ENCODE measurements around the gene DNM2. TPM values are rescaled to one million over a fixed set of nuclear protein-coding genes. Genes with fewer than 3 reads are reported as not detected.
"Not testable (repeated sequence)": the region's sequence is repeated elsewhere in the genome, so short reads cannot be mapped to it uniquely, and the experiment has no call there.

DNM2 gene
- total RNA-seq, 4 donors from 2014 or later = 353 to 827 (median 464) TPM

- H3K27ac ChIP-seq = no peak overlapping the region
- H3K36me3 ChIP-seq = peaks cover 0 to 12% (median 0%) of the 10 kb centered on the region in 3 donors
- H3K9me3 ChIP-seq = no peaks in the 10 kb centered on the region
- no peak overlapping the region for H3K4me3 ChIP-seq
- DNase-seq = no peak
- no peaks in the 10 kb centered on the region for H3K27me3 ChIP-seq
- peaks cover 7 to 46% (median 21%) of the 10 kb centered on the region in 4 donors for H3K4me1 ChIP-seq
- TF ChIP-seq POLR2A (IDR thresholded peaks at IDR 0.05) (no peak), CTCF (IDR thresholded peaks at IDR 0.05) (no peak)
These were observed 38.5 kb downstream of the DNM2 start for GRCh38 chr19:10756371-10756770.

- Histone ChIP-seq H3K4me3 (no peak overlapping the region), H3K36me3 (peaks cover 0 to 15% (median 0%) of the 10 kb centered on the region in 3 donors), H3K9me3 (no peaks in the 10 kb centered on the region), H3K4me1 (peaks cover 3 to 46% (median 19%) of the 10 kb centered on the region in 4 donors), H3K27ac (no peak overlapping the region), H3K27me3 (no peaks in the 10 kb centered on the region)
- no peak for DNase-seq
- no peak for TF ChIP-seq CTCF (IDR thresholded peaks at IDR 0.05)
- TF ChIP-seq POLR2A (IDR thresholded peaks at IDR 0.05) = no peak
These were observed 38.9 kb downstream of the DNM2 start for GRCh38 chr19:10756791-10757190.

- not testable (repeated sequence) for DNase-seq, H3K9me3 ChIP-seq, H3K27ac ChIP-seq, H3K4me3 ChIP-seq, H3K27me3 ChIP-seq
- Histone ChIP-seq H3K4me1 (peaks cover 11 to 50% (median 24%) of the 10 kb centered on the region in 4 donors), H3K36me3 (peaks cover 0 to 27% (median 0%) of the 10 kb centered on the region in 3 donors)
These were observed 40.2 kb downstream of the DNM2 start for GRCh38 chr19:10758050-10758449.

- no peak for DNase-seq
- Histone ChIP-seq H3K9me3 (no peaks in the 10 kb centered on the region), H3K27ac (peak overlapping the region; percentile 68 to 85 (median 76)), H3K4me1 (peaks cover 19 to 60% (median 28%) of the 10 kb centered on the region in 4 donors), H3K4me3 (peak overlapping the region in 2 of 4 donors; percentile 5 to 23), H3K27me3 (no peaks in the 10 kb centered on the region), H3K36me3 (peaks cover 0 to 29% (median 0%) of the 10 kb centered on the region in 3 donors)
- TF ChIP-seq POLR2A (IDR thresholded peaks at IDR 0.05) (no peak), CTCF (IDR thresholded peaks at IDR 0.05) (no peak)
These were observed 41.1 kb downstream of the DNM2 start for GRCh38 chr19:10758978-10759377.

- peak in 1 of 2 donors; percentile 21 for TF ChIP-seq POLR2A (IDR thresholded peaks at IDR 0.05)
- TF ChIP-seq CTCF (IDR thresholded peaks at IDR 0.05) = no peak
- H3K36me3 ChIP-seq = peaks cover 0 to 33% (median 0%) of the 10 kb centered on the region in 3 donors
- H3K27ac ChIP-seq = peak overlapping the region; percentile 68 to 85 (median 76)
- peak; percentile 70 to 84 (median 75) for DNase-seq
- H3K27me3 ChIP-seq = no peaks in the 10 kb centered on the region
- no peaks in the 10 kb centered on the region for H3K9me3 ChIP-seq
- peaks cover 21 to 70% (median 28%) of the 10 kb centered on the region in 4 donors for H3K4me1 ChIP-seq
- H3K4me3 ChIP-seq = no peak overlapping the region
These were observed 42.5 kb downstream of the DNM2 start for GRCh38 chr19:10760273-10760944.

- TF ChIP-seq CTCF (IDR thresholded peaks at IDR 0.05) = no peak
- TF ChIP-seq POLR2A (IDR thresholded peaks at IDR 0.05) = no peak
- Histone ChIP-seq H3K4me3 (no peak overlapping the region), H3K27me3 (no peaks in the 10 kb centered on the region), H3K27ac (peak overlapping the region; percentile 72 to 95 (median 80)), H3K4me1 (peaks cover 21 to 80% (median 34%) of the 10 kb centered on the region in 4 donors), H3K36me3 (peaks cover 0 to 37% (median 0%) of the 10 kb centered on the region in 3 donors), H3K9me3 (no peaks in the 10 kb centered on the region)
- DNase-seq = peak in 1 of 3 donors; percentile 43
These were observed 43.8 kb downstream of the DNM2 start for GRCh38 chr19:10761443-10762250.

All from Peyer's patch (tissue), 4 donors.